ENCODE results near the gene MYL3.

MYL3 gene

GRCh38 chr3:46883830-46884185 is 20.6 kb upstream of the MYL3 start:
- no peak for DNase-seq (ENCODE audit: extremely low read depth in 1 of 2, low read depth in 1 of 2)

- no peak for DNase-seq (ENCODE audit: extremely low read depth in 1 of 2, low read depth in 1 of 2)
Observed at GRCh38 chr3:46883054-46883829, 20.0 kb upstream of the MYL3 start.

- DNase-seq (ENCODE audit: extremely low read depth in 1 of 2, low read depth in 1 of 2): no peak
Observed at GRCh38 chr3:46882377-46883053, 19.3 kb upstream of the MYL3 start.

GRCh38 chr3:46881596-46882376 is 18.5 kb upstream of the MYL3 start:
- DNase-seq (ENCODE audit: extremely low read depth in 1 of 2, low read depth in 1 of 2): no peak

- no peak for DNase-seq (ENCODE audit: extremely low read depth in 1 of 2, low read depth in 1 of 2)
Observed at GRCh38 chr3:46880884-46881595, 17.8 kb upstream of the MYL3 start.

- DNase-seq (ENCODE audit: extremely low read depth in 1 of 2, low read depth in 1 of 2): no peak
Observed at GRCh38 chr3:46878781-46879436, 15.7 kb upstream of the MYL3 start.

GRCh38 chr3:46877406-46878125 is 14.3 kb upstream of the MYL3 start, which contains the start of gene PTH1R:
PTH1R (plus strand) TSS chr3:46877721; CDS start chr3:46883560, 5,839 bp downstream.
- no peak for DNase-seq (ENCODE audit: extremely low read depth in 1 of 2, low read depth in 1 of 2)

- no peak for DNase-seq (ENCODE audit: extremely low read depth in 1 of 2, low read depth in 1 of 2)
Observed at GRCh38 chr3:46876313-46877300, 13.4 kb upstream of the MYL3 start.

- DNase-seq (ENCODE audit: extremely low read depth in 1 of 2, low read depth in 1 of 2): no peak
Observed at GRCh38 chr3:46875560-46875959, 12.3 kb upstream of the MYL3 start.

GRCh38 chr3:46874430-46874829 is 11.2 kb upstream of the MYL3 start:
- no peak for DNase-seq (ENCODE audit: extremely low read depth in 1 of 2, low read depth in 1 of 2)

GRCh38 chr3:46873521-46873920 is 10.3 kb upstream of the MYL3 start:
- DNase-seq (ENCODE audit: extremely low read depth in 1 of 2, low read depth in 1 of 2): no peak

GRCh38 chr3:46871222-46871621 is 8.0 kb upstream of the MYL3 start:
- DNase-seq (ENCODE audit: extremely low read depth in 1 of 2, low read depth in 1 of 2): no peak

- no peak for DNase-seq (ENCODE audit: extremely low read depth in 1 of 2, low read depth in 1 of 2)
Observed at GRCh38 chr3:46870651-46871050, 7.4 kb upstream of the MYL3 start.

GRCh38 chr3:46869440-46869839 is 6.2 kb upstream of the MYL3 start:
- no peak for DNase-seq (ENCODE audit: extremely low read depth in 1 of 2, low read depth in 1 of 2)

GRCh38 chr3:46868948-46869347 is 5.7 kb upstream of the MYL3 start:
- no peak for DNase-seq (ENCODE audit: extremely low read depth in 1 of 2, low read depth in 1 of 2)

- DNase-seq (ENCODE audit: extremely low read depth in 1 of 2, low read depth in 1 of 2): no peak
Observed at GRCh38 chr3:46868287-46868686, 5.0 kb upstream of the MYL3 start.

GRCh38 chr3:46867550-46867898 is 4.3 kb upstream of the MYL3 start:
- no peak for DNase-seq (ENCODE audit: extremely low read depth in 1 of 2, low read depth in 1 of 2)

- DNase-seq (ENCODE audit: extremely low read depth in 1 of 2, low read depth in 1 of 2): peak; percentile 52 to 71
Observed at GRCh38 chr3:46866720-46867549, 3.7 kb upstream of the MYL3 start.
